IPS DF 6.9 (cell line): ENCODE results near the gene TEPSIN.

ENCODE experiments used
- DNase-seq: peaks from one replicate; pipeline ENCODE4 v3.0.0-alpha.2; 2013; ENCODE audit warnings: low read depth, low spot score
- H3K27ac ChIP-seq: one replicate; pipeline ENCODE4 v1.5.1; 2013; ENCODE audit warnings: low read length, control low read depth
- H3K27me3 ChIP-seq: 2 replicates; pipeline ENCODE4 v1.6.1; 2013; ENCODE audit warnings: mild to moderate bottlenecking, low read length; ENCODE audit not compliant: control insufficient read depth, insufficient read depth
- H3K36me3 ChIP-seq: 2 replicates; pipeline ENCODE4 v1.6.1; 2013; ENCODE audit warnings: low read length; ENCODE audit not compliant: control insufficient read depth, insufficient read depth
- H3K4me1 ChIP-seq: 2 replicates; pipeline ENCODE4 v1.6.1; 2013; ENCODE audit warnings: low read length; ENCODE audit not compliant: control insufficient read depth, insufficient read depth
- H3K4me3 ChIP-seq: 2 replicates; pipeline ENCODE4 v1.5.1; 2013; ENCODE audit warnings: mild to moderate bottlenecking, low read length
- H3K9me3 ChIP-seq: 2 replicates; pipeline ENCODE4 v1.6.1; 2013; ENCODE audit warnings: low read length, inconsistent platforms; ENCODE audit not compliant: control insufficient read depth, insufficient read depth
- WGBS: extraction: QIAGEN DNeasy Blood & Tissue Kit; methylation state at CpG from one replicate; pipeline ENCODE4 v1.1.7; 2013; ENCODE audit warnings: mixed read lengths, missing lambda C conversion rate; ENCODE audit not compliant: insufficient read length, insufficient coverage; 5-methylcytosine and 5-hydroxymethylcytosine counted together

TEPSIN gene

DNA sequence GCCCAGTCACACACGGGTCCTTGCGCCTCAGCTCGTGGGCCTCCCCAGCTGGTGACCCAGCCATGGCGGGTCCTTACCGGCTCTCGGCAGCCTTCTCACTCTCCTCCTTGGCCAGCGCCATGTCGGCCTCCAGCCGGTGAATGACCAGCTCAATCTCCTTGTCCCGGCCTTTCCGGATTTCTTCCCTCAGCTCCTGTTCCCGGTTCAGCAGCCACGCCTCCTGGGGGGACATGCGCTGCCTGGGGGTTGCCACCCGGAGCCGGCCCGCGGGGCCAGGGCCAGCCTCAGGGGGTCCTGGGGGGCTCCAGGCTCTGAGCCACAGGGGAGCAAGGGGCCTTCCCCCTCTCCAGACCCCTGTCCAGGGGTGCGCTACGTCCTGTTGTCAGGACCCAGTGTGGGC is 47.7 kb downstream of the TEPSIN start:
- WGBS, result no CpG with 5 or more reads among the region's 20 CpGs
- no peak for DNase-seq

DNA sequence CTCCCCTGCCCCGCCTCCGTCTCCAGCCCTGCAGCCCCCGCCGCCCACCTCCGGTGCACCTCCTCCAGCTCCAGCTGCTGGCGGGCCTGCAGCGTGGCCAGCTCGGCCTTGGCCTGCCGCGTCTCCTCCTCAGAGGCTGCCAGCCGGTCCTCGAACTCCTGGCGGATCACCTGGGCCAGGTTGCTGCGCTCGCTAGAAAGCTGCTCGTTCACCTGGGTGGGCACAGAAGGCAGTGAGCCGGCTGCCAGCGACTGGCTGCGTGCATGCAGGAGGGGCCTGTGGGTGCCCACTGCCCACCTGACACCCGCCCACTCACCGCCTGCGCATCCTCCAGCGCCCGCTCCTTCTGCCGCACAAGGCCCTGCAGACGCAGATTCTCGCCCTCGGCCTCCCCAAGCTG is 48.3 kb downstream of the TEPSIN start:
- Histone ChIP-seq H3K4me3 (no peak overlapping the region), H3K4me1 (no peaks in the 10 kb centered on the region), H3K27me3 (no peaks in the 10 kb centered on the region), H3K27ac (no peak overlapping the region), H3K36me3 (peaks cover 21% of the 10 kb centered on the region), H3K9me3 (no peaks in the 10 kb centered on the region)
- DNase-seq, result no peak
- WGBS, result no CpG with 5 or more reads among the region's 28 CpGs

More for the DNA sequence above, 47.7 kb downstream of the TEPSIN start:
- peaks cover 23% of the 10 kb centered on the region for H3K36me3 ChIP-seq
- H3K27me3 ChIP-seq, result no peaks in the 10 kb centered on the region
- no peak overlapping the region for H3K4me3 ChIP-seq
- no peaks in the 10 kb centered on the region for H3K9me3 ChIP-seq
- H3K4me1 ChIP-seq, result no peaks in the 10 kb centered on the region
- H3K27ac ChIP-seq, result no peak overlapping the region

DNA sequence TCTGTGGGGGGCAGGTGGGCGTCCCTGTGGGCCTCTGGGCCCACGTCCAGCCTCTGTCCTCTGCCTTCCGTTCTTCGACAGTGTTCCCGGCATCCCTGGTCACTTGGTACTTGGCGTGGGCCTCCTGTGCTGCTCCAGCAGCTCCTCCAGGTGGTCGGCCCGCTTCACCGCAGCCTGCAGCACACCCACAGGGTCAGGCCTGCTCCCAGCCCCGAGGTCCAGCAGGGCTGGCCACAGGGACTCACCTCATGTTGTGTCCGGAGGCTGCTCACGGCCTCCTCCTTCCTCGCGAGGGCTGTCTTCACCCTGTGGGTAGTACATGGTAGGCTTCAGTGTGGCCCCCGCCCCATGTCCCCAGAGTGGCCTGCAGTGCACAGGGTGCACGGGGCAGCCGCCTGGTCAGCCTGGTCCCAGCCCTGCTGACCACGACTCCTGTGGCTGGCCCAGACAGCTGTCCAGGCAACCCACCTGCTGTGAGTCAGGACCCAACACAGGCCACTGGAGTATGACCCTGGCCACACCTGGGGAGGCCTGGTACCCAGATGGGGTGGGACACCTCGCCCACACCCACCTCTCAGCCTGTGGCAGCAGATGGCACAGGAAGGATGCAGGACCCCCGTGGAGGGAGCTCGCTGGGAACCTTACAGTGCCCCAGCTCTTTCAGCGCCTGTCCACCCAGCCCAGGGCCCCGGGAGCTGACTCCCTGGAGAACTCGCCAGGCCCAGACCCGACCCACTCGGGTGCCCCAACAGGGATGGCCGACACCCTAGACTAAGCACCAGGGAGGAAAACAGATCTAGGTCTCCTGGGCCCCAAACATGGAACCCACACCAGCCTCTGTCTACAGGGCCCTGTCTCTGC is 49.0 kb downstream of the TEPSIN start:
- Histone ChIP-seq H3K27ac (no peak overlapping the region), H3K4me3 (no peak overlapping the region), H3K9me3 (no peaks in the 10 kb centered on the region), H3K36me3 (peaks cover 20% of the 10 kb centered on the region; the same call in 1 of the 2 replicates), H3K27me3 (no peaks in the 10 kb centered on the region), H3K4me1 (no peaks in the 10 kb centered on the region)
- no peak for DNase-seq
- no CpG with 5 or more reads among the region's 27 CpGs for WGBS

DNA sequence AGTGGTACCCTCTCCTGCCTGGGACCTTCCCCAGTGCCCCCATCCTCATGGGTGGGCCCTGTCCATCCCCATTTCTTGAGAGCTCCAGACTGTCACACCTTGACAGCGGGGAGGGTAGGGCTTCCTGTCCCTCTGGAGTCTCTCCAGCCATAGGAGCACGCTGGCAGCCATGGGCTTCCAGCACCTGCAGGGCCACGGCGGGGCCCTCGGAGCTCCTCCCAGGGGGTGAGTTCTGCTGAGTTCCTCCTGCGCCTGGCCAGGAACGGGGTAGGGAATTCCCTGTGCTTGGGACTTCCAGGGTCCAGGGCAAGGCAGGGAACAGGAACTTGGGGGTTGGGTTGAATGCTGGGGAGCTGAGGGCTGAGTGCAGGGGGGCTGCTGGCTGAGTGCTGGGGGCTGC is 49.8 kb downstream of the TEPSIN start:
- peaks cover 20% of the 10 kb centered on the region; the same call in 1 of the 2 replicates for H3K36me3 ChIP-seq
- WGBS, result no CpG with 5 or more reads among the region's 7 CpGs
- no peak overlapping the region for H3K27ac ChIP-seq
- H3K9me3 ChIP-seq, result no peaks in the 10 kb centered on the region
- H3K4me1 ChIP-seq, result no peaks in the 10 kb centered on the region
- H3K27me3 ChIP-seq, result no peaks in the 10 kb centered on the region
- no peak overlapping the region for H3K4me3 ChIP-seq
- no peak for DNase-seq

DNA sequence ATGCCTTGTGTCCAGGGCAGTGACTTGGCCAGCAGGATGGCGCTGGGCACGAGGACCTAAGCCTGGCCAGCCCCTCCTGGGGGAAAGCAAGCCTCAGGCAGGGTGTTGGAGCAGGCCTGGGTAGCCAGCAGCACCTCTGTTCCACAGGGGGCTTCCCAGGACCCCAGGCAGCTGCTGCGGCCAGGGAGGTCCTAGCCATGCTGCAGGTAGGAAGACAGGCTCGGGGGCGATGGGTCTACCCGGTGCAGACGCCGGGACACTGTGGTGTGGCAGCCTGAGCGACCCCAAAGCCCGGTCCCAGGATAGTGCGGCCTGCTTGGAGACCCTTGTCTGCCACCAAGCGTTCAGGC is 50.4 kb downstream of the TEPSIN start:
- no peak for DNase-seq
- H3K9me3 ChIP-seq, result no peaks in the 10 kb centered on the region
- no peak overlapping the region for H3K27ac ChIP-seq
- WGBS, result no CpG with 5 or more reads among the region's 12 CpGs
- no peaks in the 10 kb centered on the region for H3K4me1 ChIP-seq
- H3K36me3 ChIP-seq, result peaks cover 16% of the 10 kb centered on the region; the same call in 1 of the 2 replicates
- H3K4me3 ChIP-seq, result no peak overlapping the region
- no peaks in the 10 kb centered on the region for H3K27me3 ChIP-seq

DNA sequence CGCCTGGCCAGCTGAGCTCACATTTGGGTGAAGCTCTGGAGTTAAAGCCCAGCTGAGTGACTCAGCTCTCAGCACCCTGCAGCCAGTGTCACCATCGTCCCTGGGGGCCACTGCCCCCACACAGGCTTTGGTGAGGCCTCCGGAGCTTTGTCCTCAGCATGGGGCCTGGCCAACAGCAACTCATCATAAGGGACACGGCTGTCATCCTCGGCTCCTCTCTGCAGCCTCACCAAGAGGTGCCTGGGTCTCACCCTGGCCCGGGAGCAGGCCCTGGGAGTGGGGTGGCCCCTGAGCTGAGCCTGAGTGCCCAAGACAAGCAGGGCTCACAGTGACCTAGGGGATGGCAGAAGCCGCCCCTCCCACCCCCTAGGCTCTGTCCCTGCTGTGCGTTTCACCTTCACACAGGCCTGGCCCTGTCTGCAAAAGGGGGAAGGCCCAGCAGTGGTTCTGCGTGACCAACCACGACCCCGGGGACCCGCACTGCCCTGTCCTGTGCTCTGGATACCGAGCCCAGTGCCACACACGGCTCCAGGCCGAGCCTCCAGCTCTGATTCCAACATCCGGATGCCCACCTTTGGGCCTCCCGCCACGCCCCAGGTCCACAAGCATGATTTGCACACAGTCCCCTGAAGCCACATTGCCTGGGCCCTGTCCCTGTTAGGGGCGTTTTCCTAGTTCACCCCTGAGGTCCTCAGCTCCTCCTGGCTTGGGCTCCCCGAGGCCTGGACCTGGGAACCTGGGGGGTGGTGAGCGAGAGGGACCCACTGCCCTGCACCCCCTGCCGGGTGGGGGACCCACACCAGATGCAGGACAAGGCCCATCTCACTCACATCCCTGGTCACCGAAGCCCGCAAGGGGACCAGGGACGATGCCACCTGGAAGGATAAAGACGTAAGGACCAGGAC is 51.0 kb downstream of the TEPSIN start:
- no peak overlapping the region for H3K4me3 ChIP-seq
- H3K27me3 ChIP-seq, result no peaks in the 10 kb centered on the region
- no peak overlapping the region for H3K27ac ChIP-seq
- H3K36me3 ChIP-seq, result peaks cover 15% of the 10 kb centered on the region; the same call in 1 of the 2 replicates
- no peaks in the 10 kb centered on the region for H3K4me1 ChIP-seq
- DNase-seq, result no peak
- H3K9me3 ChIP-seq, result no peaks in the 10 kb centered on the region
- WGBS, result no CpG with 5 or more reads among the region's 26 CpGs

DNA sequence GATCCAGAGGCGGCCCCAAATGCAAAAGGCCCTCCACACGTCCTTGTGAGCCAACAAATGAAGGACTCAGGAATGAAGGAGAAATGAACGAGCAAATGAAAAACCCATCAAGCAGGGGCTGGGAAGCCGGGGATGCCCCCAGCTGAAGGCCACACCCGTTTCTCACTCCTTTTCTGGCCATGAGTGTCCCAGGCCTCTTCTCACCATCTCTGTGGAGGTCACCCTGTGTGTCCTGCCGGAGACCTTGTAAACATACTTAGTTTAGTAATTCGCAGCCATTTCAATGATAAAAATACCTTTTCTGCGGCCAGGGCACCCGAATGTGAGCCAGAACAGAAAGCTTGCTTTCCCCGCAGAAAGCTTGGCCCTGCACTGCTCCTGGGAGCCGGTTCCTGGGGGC is 51.7 kb downstream of the TEPSIN start:
- no peak overlapping the region for H3K4me3 ChIP-seq
- no peak overlapping the region for H3K27ac ChIP-seq
- H3K4me1 ChIP-seq, result no peaks in the 10 kb centered on the region
- peaks cover 15% of the 10 kb centered on the region; the same call in 1 of the 2 replicates for H3K36me3 ChIP-seq
- DNase-seq, result no peak
- H3K9me3 ChIP-seq, result no peaks in the 10 kb centered on the region
- H3K27me3 ChIP-seq, result no peaks in the 10 kb centered on the region
- WGBS, result no CpG with 5 or more reads among the region's 11 CpGs

DNA sequence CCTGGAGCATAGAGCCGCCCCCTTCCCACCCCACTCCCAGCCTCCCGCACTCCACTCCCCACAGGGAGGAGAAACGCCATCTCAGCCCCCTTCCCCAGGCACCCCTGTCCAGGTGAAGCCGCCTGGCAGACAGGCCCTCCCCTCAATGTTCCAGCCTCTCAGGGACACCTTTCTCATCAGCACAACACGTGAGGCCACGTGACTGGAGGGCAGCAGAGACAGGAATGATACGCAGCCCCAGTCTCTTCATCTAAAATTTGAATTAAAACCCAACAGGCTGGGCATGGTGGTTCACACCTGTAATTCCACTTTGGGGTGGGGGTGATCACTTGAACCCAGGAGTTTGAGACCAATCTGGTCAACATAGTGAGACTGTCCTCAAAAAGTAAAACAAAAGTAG is 52.7 kb downstream of the TEPSIN start:
- H3K9me3 ChIP-seq, result no peaks in the 10 kb centered on the region
- H3K4me3 ChIP-seq, result no peak overlapping the region
- H3K27ac ChIP-seq, result no peak overlapping the region
- H3K27me3 ChIP-seq, result no peaks in the 10 kb centered on the region
- H3K36me3 ChIP-seq, result peaks cover 10% of the 10 kb centered on the region; the same call in 1 of the 2 replicates
- no peak for DNase-seq
- WGBS, result no CpG with 5 or more reads among the region's 7 CpGs
- no peaks in the 10 kb centered on the region for H3K4me1 ChIP-seq

DNA sequence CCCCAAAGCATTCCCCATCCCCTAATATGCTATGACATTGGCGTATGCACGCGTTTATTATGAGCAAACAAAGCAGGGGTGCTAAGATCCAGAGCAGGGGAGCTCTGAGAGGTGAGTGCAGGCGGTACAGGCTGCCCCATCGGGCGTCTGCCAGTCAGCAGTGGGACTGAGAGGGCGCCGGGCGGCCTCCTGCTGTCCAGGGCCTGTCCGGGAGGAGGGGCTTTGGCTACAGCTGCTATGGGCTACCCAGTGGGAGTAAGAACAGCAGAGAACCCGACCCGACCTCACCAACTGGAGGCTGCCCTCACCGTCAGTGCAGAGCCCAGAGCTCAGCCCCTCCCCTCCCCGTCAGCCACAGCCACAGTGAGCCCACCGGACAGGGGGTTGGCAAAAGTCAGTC is 54.3 kb downstream of the TEPSIN start:
- no peaks in the 10 kb centered on the region for H3K27me3 ChIP-seq
- no peaks in the 10 kb centered on the region for H3K4me1 ChIP-seq
- WGBS, result no CpG with 5 or more reads among the region's 15 CpGs
- H3K4me3 ChIP-seq, result no peak overlapping the region
- no peaks in the 10 kb centered on the region for H3K9me3 ChIP-seq
- no peaks in the 10 kb centered on the region for H3K36me3 ChIP-seq
- H3K27ac ChIP-seq, result no peak overlapping the region
- no peak for DNase-seq

DNA sequence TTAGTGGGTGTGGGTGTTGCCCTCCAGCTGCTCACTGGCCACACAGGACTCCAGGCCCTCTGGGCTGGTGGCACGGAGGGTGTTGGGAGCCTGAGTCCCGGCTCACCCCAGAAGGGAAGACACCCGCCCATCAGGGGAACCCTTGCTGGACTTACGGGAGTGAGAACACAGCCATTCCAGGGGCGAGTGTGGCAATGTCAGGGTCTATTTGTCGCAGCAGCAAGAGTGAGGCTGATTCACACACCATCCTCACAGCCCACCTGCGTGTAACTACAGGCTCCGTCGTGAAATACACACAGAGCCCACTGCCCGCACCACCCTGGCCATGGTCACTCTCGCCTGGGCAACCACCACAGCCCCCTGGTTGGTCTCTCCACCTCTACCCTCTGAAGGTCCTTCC is 55.0 kb downstream of the TEPSIN start:
- Histone ChIP-seq H3K27ac (no peak overlapping the region), H3K4me3 (no peak overlapping the region), H3K27me3 (no peaks in the 10 kb centered on the region), H3K36me3 (no peaks in the 10 kb centered on the region), H3K9me3 (no peaks in the 10 kb centered on the region), H3K4me1 (no peaks in the 10 kb centered on the region)
- WGBS, result no CpG with 5 or more reads among the region's 11 CpGs
- DNase-seq, result no peak
